ENCODE measurements around the gene FAM47E.
A peak's percentile ranks its signal among the peaks of the same experiment; 100 is the strongest.
"Not testable (repeated sequence)": the region's sequence is repeated elsewhere in the genome, so short reads cannot be mapped to it uniquely, and the experiment has no call there.

The FAM47E gene

GRCh38 chr4:76270244-76271175, 19.0 kb downstream of the FAM47E start:
- DNase-seq (ENCODE audit: low spot score) = no peak

DNA sequence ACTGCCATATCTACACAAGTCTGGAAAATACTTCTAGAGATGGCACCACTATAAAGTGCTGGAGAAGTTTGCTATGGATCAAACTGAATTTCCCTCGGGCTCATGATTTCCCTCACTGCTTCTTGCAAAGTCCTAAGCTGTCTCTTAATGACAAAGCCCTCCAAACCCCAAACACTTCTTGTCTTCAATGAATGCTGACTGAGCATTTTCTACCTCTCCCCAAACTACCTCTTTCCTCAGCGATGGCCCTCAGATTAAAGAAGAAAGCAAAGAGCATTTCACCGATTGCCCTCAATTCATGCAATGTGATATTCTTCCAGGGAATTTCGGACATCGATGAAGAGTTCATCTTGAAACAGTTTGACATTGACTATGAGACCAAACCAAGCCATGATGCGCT, 19.7 kb downstream of the FAM47E start:
- no peak for DNase-seq (ENCODE audit: low spot score)

DNA sequence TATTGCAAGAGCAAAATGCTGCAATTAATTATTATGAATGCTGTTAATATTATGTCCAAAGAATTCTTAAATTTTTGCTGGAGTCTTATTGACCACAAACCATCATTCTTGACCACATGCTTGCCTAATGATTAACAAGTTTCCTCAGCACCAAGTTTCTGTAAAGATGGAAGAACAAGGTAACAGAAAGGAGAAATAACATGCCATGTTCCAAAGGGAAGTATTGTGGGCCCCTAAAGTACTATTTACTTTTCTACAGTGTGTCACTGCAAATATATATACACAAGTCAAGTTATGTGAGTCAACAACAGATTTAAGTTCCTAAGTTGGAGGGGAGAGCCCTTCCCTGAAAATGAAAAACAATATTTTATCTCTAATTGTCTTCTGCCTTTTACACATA, 20.6 kb downstream of the FAM47E start:
- no peak for DNase-seq (ENCODE audit: low spot score)

- DNase-seq (ENCODE audit: low spot score) = no peak
These were observed 21.1 kb downstream of the FAM47E start for GRCh38 chr4:76272582-76272981.

- DNase-seq (ENCODE audit: low spot score) = no peak
These were observed 21.5 kb downstream of the FAM47E start for GRCh38 chr4:76272999-76273398.

GRCh38 chr4:76275486-76276124, 24.1 kb downstream of the FAM47E start:
- no peak for DNase-seq (ENCODE audit: low spot score)

- DNase-seq (ENCODE audit: low spot score) = no peak
These were observed 25.3 kb downstream of the FAM47E start for GRCh38 chr4:76276813-76277212.

DNA sequence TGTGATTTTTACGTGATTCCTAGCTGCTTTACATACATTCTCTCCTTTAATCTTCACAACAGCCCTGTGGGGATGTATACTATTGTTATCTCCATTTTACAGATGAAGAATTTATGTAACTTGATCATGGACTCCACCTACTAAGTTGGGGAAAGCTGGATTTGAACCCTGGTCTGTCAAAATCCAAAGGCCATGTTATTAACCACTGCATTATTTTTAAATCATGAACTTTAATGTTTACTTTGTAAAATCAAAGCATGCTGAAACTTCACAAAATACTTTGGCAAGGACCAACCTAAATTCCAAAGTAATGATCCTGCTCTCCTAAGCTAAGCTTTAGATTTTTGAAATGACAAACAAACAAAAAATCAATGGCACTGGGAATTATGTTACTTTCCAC, 26.1 kb downstream of the FAM47E start:
- DNase-seq (ENCODE audit: low spot score) = no peak

GRCh38 chr4:76278583-76278982, 27.1 kb downstream of the FAM47E start:
- DNase-seq (ENCODE audit: low spot score) = no peak

GRCh38 chr4:76279462-76279861, 27.9 kb downstream of the FAM47E start:
- no peak for DNase-seq (ENCODE audit: low spot score)

GRCh38 chr4:76280488-76281441, 29.2 kb downstream of the FAM47E start:
- no peak for DNase-seq (ENCODE audit: low spot score)

DNA sequence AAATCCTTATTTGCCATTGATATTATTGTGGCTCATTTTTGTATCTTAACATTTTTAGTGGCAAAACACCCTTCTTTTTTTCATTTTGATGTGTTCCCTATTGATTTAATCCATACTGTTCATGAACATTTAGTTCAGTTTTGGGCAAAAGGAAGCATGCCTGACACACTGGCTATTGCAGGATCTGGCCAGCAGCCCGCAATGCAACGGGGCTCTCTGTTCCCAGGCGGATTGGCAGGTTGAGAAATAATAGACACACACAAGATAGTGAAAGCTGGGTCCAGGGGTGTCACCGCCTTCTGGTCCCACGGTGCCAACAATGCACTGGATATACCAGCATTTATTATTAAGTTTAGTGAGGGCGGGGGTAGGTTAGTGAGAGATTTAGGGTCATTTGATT, 30.1 kb downstream of the FAM47E start:
- DNase-seq (ENCODE audit: low spot score) = not testable (repeated sequence)

DNA sequence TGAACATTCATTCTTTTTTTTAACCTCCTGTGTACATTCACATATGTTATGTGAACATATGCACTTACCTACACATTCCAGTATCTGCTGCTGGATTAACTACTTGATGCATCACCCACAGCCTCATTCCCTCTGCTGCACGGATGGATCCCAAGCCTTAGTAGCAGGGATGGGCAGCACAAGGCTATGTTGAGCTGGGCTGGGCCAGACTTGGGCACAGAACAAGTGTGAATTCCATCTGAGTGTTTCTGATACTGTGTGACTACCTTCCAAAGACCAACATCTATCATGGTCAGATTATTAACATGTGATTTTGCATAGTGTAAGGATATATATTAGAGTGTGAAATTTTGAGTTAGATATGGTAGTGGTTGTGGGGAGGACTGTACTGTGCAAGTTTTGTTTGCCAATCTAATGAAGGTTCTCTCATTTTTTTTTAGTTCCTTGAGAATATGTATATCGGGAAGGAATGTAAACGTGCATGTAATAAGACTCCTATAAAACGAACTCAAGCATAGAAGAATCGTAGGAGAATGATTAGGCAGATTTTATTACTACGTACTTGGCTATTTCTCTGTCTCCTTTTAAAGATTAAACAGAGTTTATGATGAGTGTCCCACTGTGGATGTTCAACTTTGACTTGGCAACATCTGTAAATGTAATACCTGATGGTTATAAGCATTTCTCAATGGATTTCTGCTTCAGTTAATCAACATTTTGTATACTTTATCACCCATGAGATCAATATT, 31.6 kb downstream of the FAM47E start:
- no peak for DNase-seq (ENCODE audit: low spot score)

DNA sequence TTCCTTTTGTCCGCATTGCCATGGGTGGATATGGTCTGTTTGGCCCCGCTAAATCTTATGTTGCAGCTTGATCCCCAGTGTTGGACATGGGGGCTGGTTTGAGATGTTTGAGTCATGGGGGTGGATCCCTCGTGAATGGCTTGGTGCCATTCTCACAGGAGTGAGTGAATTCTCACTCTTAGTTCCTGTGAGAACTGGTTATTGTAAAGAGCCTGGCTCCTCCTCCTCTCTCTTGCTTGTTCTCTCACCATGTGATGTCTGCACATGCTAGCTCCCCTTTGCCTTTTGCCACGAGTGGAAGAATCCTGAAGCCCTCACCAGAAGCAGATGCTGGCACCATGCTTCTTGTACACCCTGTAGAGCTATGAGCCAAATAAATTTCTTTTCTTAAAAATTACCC, 32.4 kb downstream of the FAM47E start:
- no peak for DNase-seq (ENCODE audit: low spot score)

- DNase-seq (ENCODE audit: low spot score) = not testable (repeated sequence)
These were observed 36.3 kb downstream of the FAM47E start for GRCh38 chr4:76287811-76288210.

- DNase-seq (ENCODE audit: low spot score) = no peak
These were observed 41.2 kb downstream of the FAM47E start for GRCh38 chr4:76292730-76293129.

GRCh38 chr4:76293772-76294171, 42.3 kb downstream of the FAM47E start:
- no peak for DNase-seq (ENCODE audit: low spot score)

DNA sequence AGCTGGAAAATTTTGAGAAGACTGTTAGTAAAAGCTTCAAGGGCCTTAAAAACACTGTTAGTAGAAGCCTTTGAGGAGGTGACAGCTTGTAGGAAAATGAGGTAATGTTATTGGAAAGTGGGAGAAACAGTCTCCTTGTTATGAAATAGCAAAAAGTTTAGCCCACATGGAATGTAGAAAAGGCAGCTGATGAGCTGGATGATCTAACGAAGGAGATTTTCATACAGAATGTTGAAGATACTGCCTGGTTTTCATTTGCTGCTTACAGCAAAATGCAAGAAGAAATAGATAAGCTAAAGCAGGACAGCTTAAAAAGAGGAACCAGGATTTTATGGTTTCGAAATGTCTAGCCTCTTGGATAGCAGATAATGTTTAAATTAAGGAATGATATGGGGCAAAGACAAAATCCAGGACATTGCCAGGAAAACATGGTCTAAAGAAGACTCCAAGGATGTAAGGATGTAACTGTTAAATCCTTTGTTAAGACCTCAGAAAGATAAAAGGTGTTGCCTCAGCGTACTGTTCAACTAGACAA, 44.8 kb downstream of the FAM47E start:
- DNase-seq (ENCODE audit: low spot score) = no peak

DNA sequence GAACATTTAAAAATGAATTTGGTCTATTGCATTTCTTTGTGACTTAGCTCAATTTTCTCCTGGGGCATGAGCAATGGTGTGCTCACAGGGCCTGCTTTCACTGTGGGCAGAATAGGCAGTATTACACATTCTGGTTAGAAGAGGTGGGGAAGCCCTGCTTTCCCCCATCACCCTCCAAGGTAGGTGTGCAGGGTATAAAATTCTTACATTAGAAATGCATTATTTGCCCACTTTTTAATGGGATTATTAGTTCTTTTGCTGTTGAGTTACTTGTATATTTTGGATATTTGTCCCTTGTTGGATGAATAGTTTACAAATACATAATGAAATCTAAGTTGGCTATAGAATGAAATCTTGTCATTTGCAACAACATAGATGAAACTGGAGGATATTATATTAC, 46.7 kb downstream of the FAM47E start:
- DNase-seq (ENCODE audit: low spot score) = no peak

DNA sequence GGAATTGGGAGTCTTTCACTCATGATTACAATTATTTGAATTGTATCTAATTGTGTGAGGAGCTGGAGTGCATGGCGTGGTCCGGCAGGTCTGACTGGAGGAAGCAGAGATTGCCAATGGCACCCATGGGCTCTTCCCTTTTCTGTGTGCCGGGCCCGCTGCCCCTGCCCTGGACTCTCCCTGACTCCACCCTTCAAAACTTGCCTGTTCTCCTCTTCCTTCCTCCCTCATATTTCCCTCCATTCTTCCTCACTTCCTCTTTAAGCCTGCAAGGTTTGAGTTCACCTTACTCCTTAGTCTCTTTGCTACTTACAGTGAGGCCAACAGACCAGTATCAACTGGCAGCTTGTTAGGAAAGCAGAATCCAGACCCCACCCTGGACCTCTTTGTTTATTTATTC, 48.5 kb downstream of the FAM47E start:
- DNase-seq (ENCODE audit: low spot score) = no peak

DNA sequence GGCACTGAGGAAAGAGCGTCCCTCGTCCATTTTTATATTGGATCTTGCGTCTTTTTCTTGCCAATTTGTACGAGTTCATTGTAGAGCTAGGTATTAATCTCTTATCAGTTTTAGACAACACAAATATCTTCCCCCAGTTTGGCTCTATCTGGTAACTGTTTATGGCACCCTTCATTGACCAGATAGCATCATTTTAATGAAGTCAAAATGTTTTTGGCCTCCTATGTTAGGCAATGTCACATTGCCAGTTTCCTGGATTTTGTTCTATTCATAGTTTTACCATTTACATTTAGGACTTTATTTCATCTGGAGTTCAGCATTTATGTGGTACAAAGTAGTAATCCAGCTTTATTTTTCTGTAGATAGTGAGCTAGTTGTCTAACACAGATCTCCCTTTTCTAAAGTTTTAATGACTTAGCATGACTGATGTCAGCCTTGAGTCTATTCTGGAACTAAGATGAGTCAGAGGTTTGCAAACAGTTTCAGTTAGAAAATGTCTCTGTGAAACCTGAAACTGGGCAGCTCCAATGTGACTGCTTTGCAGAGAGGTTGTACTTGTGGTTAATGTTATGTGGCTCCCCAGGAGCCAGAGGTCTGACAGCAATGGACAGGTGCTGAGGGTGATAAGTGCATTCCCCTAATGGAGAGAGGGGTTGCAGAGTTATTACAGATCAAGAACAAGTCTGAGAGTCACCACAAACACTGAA, 49.7 kb downstream of the FAM47E start:
- DNase-seq (ENCODE audit: low spot score) = peak; percentile 75
